CD4-positive, alpha-beta T cell treated with Interleukin-10 for 1 hour (primary cell): Measurements from ENCODE around the gene RAI14.
"Not testable (repeated sequence)": the region's sequence is repeated elsewhere in the genome, so short reads cannot be mapped to it uniquely, and the experiment has no call there.

Source experiments
- DNase-seq: peaks from one replicate; pipeline ENCODE4 v3.0.0-alpha.2; 2020

The RAI14 gene

GRCh38 chr5:34701442-34701841, 45.3 kb downstream of the RAI14 start:
- not testable (repeated sequence) for DNase-seq

DNA sequence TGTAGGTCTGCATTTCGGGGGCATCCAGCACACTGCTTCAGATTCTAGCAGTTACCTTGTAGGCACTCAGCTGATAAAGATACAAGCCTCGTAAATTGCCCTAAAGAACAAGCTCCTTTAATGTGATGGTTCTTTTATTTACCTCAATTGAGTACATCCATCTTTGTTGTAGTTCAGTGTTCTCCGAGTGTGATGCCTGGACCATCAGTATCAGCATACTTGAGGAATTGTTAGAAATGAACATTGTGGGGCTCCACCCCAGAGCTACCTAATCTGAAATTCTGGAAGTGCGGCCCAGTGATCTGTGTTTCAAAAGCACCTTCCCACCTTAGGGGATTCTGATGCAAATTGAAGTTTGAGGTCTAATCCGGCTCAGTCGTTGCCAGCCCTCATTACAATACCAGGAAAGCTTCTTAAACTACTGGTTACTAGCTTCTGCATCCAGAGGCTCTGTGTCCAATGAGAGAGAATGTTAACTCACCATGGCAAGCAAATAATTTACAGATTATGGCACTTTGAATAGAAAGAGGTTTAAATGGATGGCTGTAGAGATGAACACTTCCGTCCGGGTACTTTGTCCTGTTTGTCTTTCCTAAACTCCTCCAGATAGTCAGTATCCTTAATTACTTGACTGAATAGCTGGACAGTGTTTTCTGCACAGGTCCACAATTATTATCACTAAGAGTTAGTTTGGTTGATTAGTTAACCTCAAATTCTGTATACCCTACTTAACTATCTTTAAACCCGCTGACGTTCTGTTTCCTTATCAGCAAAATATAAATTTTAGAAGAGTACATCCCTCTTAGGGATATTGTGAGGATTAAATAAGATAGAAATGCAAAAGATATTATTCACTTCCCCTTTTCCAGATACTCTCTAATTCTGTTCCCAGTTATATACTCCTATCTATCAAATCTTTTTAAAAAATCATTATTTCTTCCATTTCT, 47.9 kb downstream of the RAI14 start:
- no peak for DNase-seq

DNA sequence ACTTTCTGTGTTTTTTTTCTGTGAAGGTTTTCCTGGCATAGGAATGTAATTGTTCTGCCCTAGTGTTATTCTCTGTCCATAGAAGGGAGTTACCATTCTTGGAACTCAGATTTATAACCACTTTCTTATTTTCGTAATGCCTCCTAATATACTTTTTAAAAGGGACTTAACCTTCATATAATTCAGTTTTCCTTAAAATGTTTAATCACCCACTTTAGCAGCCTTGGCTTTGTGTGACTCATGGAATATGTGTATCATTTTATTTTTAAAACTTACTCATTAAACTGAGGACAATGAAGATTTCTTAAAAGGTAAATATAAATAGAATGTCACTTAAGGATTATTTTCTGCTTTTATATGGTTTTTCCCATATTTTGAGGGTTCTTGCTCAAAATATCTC, 50.0 kb downstream of the RAI14 start:
- DNase-seq, result no peak

DNA sequence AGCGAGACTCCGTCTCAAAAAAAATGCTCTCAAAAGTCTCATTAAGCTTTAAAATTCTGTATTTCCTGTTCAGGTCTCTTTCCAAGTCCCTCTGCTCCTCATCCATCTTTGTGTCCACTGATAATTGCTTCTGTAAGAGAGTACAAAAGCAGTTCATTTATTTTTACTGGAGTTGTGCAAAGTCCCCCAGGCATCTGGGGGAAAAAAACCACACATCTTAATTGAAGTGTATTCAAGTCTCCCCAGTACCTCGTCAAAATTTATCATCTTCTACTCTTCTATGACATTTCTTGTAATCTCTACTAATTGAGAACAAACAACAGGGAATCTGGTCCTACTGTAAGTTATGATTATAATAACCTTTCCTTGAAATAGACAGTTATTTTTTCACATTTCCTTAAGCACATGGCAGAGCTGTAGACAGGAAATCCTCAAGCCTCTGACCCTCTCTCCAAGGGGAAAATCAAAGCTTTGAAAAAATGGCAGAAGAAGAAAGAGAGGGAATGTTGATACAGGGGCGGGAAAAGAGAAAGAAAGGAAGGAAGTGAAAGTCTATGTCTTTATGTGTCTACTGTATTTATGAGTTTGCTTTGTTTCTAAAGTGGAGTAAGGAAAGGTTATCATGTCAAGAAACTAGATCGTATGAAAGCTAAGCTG, 51.5 kb downstream of the RAI14 start:
- no peak for DNase-seq

DNA sequence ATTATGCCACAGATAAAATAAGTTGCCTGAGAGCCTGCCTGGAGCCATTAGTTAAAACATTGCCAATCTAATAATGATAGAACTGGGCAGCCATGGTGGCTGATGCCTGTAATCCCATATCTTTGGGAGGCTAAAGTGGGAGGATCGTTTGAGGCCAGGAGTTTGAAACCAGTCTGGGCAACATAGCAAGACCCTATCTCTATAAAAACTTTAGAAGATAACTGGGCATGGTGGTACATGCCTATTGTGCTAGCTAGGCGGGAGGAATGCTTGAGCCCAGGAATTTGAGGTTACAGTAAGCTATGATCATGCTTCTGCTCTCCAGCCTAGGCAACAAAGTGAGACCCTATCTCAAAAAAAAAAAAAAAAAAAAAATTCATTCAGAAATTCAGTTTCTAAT, 52.6 kb downstream of the RAI14 start:
- DNase-seq, result no peak

DNA sequence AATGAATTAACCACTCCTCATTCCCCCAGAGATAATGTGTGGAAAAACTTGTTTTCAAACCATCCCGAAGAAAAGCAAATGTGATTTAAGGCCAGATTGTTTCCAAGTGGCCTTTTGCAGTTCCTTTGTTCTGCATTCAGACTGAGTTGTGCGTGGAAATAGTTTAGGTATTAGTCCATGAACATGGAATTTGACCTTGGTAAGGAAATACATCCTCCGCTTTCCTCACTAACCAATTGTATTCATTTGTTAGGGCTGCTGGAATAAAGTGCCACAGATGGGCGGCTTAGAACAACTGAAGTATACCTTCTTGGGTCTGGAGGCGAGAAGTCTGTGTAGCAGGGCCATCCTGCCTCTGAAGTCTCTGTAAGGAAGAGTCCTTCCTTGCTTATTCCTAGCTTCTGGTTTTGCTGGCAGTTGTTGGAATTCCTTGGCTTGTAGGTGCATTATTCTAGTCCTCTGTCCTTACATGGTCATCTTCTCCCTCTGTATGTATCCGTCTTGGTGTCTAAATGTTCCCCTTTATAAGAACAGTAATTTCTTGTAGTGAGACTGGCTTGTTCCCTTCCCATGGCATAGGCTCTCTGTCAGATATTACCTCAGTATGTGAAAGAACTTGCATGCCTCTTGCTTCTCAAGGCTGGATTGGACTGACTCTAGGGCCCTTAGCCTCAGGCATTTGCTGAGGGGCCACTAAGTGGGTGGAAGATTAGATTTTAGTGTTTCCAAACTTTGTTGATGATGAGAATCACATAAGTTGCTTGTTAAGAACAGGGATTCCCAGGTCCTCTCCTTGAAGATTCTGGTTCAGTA, 53.9 kb downstream of the RAI14 start:
- no peak for DNase-seq

DNA sequence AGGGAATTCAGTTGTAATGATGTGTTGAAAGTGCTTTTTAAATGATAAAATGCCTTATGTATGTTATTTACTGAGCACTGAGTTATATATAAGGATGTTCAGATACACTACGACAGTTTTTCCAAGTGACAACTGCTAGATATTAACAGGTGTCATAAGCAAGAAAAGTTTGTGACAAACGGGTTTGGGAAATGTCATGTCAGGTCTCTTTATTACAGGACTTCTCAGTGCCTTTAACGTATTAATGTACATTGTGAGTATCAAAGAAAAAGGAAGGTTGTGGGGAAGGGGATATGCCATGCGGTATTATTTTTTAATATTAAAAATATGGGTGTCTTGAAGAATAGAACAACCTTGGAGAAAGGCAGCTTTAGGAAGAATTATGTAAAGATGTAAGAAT, 56.4 kb downstream of the RAI14 start:
- no peak for DNase-seq

- no peak for DNase-seq
These were observed 59.6 kb downstream of the RAI14 start for GRCh38 chr5:34715711-34716110.

- DNase-seq, result no peak
These were observed 60.9 kb downstream of the RAI14 start for GRCh38 chr5:34716986-34717385.

GRCh38 chr5:34717426-34718327, 61.5 kb downstream of the RAI14 start:
- no peak for DNase-seq

DNA sequence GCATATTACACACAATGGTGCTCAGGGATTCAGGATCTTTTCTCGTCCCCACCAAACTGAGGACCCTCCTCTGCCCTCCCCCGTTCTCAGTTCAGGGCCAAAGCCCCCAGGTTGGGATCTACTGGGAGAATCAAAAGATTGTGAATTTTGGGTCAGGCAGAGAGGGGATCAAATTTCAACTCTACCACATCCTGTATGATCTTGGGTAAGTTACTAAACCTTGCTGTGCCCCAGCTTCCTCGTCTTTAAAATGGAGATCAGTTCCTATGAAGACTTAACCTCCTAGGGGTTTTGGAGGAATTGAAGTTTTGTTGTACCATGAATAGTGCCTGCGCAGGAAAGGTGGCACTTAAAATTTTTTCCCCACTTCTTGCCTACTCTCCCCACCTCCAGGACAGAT, 62.4 kb downstream of the RAI14 start:
- no peak for DNase-seq

DNA sequence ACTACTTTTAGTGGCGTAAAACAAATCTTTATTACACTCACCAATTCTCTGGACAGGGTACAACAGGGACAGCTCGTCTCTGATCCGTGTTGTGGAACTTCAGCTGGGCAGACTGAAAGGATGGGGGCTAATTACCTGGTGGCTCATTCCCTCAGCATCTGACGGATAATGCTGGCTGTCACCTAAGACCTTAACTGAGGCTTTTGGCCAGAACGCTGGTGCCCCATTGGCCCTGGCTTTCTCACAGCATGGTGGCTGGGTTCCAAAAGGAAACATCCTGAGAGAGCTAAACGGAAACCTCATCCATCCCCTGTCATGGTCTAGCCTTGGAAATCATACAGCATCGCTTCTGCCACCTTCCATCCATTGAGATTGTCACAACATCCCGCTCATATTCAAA, 62.9 kb downstream of the RAI14 start:
- DNase-seq, result no peak

DNA sequence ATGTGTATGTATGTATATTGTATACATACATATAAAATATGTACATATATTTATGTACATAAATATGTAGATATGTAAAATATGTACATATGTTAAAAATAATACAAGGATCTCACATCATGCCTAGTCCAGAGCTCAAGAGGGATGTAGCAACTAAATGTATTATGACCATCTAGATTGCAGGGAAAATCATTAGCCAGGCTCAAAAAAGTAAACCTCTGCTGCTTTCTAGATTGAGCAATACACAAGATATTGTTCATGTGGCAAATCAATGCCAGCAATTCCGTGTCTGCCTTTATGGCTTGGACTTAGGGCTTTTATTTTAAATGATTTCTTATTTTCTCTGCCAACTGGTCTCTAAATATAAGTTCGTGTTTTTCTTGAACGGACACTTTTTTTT, 65.2 kb downstream of the RAI14 start:
- DNase-seq, result no peak

GRCh38 chr5:34722183-34722582, 66.1 kb downstream of the RAI14 start:
- DNase-seq, result no peak

DNA sequence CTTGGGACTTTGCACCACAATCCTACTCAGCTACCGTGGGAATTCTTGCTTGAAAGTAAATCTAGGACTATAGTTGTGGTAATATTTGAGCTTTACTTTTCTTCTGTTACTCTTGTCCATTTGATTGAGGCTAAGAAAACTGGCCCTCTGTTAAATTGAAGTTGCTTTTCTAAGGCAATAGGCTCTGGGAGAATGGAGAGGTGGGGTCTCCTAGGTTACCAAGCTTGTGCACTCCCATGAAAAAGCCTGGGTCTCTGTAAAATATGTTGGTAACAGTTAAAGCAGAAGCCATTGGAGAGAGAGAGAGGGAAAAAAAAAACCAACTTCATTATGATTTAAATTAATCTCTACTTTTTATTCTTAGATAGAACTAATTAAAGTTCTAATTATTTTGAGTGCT, 68.6 kb downstream of the RAI14 start:
- no peak for DNase-seq

DNA sequence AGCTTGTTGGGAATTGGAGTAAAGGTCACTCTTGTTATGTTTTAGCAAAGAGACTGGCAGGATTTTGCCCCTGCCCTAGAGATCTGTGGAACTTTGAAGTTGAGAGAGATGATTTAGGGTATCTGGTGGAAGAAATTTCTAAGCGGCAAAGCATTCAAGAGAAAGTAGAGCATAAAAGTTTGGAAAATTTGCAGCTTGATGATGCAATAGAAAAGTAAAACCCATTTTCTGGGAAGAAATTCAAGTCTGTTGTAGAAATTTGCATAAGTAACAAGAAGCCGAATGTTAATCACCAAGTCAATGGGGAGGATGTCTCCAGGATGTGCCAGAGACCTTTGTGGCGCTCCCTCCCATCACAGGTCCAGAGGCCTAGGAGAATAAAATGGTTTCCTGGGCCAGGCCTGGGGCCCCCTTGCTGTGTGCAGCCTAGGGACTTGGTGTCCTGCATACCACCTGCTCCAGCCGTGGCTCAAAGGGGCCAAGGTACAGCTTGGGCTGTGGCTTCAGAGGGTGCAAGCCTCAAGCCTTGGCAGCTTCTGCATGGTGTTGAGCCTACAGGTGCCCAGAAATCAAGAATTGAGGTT, 71.1 kb downstream of the RAI14 start:
- not testable (repeated sequence) for DNase-seq

DNA sequence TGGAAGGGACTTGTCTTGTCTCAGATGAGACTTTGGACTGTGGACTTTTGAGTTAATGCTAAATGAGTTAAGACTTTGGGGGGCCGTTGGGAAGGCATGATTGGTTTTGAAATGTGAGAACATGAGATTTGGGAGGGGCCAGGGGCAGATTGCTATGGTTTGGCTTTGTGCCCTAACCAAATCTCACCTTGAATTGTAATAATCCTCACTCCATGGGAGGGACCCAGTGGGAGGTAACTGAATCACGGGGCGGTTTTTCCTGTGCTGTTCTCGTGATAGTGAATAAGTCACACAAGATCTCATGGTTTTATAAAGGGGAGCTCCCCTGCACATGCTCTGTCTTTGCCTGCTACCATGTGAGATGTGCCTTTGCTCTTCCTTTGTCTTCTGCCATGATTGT, 72.1 kb downstream of the RAI14 start:
- no peak for DNase-seq

GRCh38 chr5:34731435-34732232, 75.5 kb downstream of the RAI14 start:
- no peak for DNase-seq

DNA sequence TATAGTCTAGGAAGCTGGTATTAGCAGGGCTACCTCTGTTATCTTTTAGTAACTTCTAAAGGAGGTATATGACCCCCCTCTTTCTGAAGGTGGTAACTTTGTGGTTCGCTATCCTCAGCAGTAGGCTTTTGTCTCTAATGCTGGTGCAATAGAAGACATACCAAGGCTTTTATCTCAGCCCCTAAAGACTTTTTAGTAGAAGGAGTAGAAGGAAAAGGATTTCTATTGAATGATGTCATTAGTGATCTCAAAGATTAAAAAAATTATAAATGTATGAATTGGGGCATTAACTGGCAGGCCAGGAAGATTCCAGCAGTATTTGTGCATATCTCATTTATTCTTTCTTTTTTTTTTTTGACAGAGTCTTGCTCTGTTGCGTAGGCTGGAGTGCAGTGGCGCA, 78.2 kb downstream of the RAI14 start:
- DNase-seq, result no peak

DNA sequence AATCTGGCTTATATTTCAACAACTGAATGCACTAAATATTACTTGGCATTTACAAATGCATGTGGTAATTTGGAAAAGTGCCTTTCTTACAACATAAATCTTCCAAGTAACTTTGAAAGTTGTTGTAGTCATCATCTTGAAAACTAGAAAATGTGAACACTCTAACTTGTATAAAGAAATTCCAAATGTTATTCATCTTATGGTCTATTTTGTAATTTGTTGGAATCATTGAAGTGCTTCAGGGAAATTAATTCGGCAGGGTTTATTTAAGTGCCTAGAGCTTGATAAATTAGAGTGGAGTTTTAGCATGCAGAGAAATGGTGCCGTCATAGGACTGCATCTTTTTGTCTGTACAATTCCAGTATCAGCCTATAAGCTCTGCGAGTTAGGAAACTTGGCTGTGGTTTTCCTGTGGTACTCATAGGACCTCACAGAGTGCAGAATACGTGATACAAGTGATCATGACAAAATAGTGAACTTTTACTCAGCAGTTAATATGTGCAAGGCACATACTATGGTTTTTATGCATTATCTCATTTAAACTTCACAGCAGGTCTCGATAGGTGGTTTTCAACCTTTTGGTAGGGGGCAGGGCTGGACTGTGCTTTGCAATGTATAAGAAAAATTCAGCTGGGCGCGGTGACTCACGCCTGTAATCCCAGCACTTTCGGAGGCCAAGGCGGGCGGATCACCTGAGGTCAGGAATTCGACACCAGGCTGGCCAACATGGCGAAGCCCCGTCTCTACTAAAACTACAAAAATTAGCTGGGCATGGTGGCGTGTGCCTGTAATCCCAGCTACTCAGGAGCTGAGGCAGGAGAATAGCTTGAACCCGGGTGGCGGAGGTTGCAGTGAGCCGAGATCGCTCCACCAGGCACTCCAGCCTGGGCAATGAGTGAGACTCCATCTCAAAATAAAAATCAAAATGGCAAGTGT, 79.6 kb downstream of the RAI14 start:
- no peak for DNase-seq
